Mucosa of descending colon (tissue), 3 donors: ENCODE results near the gene RBFOX2. TPM values are rescaled to one million over a fixed set of nuclear protein-coding genes. Genes with fewer than 3 reads are reported as not detected.

ENCODE experiments used
- ATAC-seq: fragments of 200-7000 bp; cut with Tn5 transposase; one replicate; pipeline ENCODE4 v1.9.1; 2020; ENCODE audit warnings: mild to moderate bottlenecking, moderate library complexity
- DNase-seq, 3 donors: peaks; one replicate each; pipeline ENCODE4 v3.0.0-alpha.2; 2020
- H3K36me3 ChIP-seq: fragments of 200-600 bp; one replicate; pipeline ENCODE4 v1.8.0; 2021; ENCODE audit warnings: low read depth, mild to moderate bottlenecking
- H3K4me1 ChIP-seq: fragments of 200-600 bp; one replicate; pipeline ENCODE4 v1.8.0; 2021; ENCODE audit warnings: low read depth, mild to moderate bottlenecking
- H3K4me3 ChIP-seq: fragments of 200-600 bp; one replicate; pipeline ENCODE4 v1.8.0; 2021; ENCODE audit warnings: mild to moderate bottlenecking
- H3K9me3 ChIP-seq: fragments of 200-600 bp; one replicate; pipeline ENCODE4 v1.8.0; 2021; ENCODE audit warnings: mild to moderate bottlenecking
- intact Hi-C, 2 donors: fragments of 100-400 bp; cut with DNase I in 1 of 2; cut with micrococcal nuclease in 1 of 2; formaldehyde crosslinking; loops; one replicate each; pipeline versions ENCODE4 v1.11.0 to v1.11.1; 2022; cut with DNase I, micrococcal nuclease
- total RNA-seq, 3 donors: library from RNA; stranded (reverse); fragmentation: NEBNext Ultra II Directional in 2 of 3; extraction: Animal tissue kit (Norgen Biotek cat#: 25700) in 2 of 3; gene quantifications; one replicate each; pipeline versions ENCODE4 v1.2.1 to v1.2.4, GENCODE V29; 2021 to 2023
- TF ChIP-seq, protein P1 (sequence below): fragments of 200-600 bp; IDR thresholded peaks from one replicate; pipeline ENCODE4 v1.8.0; 2022; ENCODE audit warnings: antibody characterized with exemption, mild to moderate bottlenecking
- donor health status: DM: no; HTN: no; CAD: no; lungs with moderate emphysema.
- donor health status: DM: no; HTN: no; CAD: no.
- donor health status: DM: no; HTN: yes; CAD: no.

Gene RBFOX2
- total RNA-seq, 3 donors from 2014 or later = 46.0 to 141 (median 46.2) TPM

DNA sequence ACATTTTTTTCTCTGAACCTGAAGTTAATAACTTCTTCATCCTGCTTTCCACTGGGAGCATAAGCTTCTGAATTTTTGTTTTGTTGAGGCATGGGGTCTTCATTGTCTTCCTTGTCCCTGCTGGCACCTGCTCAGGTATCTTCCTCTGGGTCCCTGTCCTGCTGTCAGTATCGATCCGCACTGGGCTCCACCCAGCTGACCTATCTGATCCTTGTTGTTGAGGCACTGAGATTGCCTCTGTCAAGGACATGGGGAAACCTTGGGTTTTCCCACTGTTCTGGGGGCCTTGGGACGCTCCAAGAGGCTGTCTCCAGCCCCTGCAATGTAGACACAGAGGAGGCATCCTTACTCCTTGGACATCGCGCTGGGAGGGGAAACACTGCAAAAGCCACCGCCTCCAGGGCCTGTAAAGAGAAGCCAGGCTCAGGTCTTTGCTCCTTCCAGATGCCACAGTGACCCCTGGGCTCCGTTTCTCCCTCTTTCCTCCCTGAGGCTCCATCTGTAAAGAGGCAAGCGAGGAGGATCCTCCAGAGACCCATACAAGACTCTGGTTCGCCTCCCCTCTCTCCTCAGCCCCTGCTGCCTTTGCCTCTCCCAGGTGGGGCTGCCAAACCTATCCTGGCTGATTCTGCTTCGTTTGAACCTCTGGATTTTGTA is 8.6 kb upstream of the RBFOX2 start:
- TF ChIP-seq, protein P1, sequence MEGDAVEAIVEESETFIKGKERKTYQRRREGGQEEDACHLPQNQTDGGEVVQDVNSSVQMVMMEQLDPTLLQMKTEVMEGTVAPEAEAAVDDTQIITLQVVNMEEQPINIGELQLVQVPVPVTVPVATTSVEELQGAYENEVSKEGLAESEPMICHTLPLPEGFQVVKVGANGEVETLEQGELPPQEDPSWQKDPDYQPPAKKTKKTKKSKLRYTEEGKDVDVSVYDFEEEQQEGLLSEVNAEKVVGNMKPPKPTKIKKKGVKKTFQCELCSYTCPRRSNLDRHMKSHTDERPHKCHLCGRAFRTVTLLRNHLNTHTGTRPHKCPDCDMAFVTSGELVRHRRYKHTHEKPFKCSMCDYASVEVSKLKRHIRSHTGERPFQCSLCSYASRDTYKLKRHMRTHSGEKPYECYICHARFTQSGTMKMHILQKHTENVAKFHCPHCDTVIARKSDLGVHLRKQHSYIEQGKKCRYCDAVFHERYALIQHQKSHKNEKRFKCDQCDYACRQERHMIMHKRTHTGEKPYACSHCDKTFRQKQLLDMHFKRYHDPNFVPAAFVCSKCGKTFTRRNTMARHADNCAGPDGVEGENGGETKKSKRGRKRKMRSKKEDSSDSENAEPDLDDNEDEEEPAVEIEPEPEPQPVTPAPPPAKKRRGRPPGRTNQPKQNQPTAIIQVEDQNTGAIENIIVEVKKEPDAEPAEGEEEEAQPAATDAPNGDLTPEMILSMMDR = no peak

DNA sequence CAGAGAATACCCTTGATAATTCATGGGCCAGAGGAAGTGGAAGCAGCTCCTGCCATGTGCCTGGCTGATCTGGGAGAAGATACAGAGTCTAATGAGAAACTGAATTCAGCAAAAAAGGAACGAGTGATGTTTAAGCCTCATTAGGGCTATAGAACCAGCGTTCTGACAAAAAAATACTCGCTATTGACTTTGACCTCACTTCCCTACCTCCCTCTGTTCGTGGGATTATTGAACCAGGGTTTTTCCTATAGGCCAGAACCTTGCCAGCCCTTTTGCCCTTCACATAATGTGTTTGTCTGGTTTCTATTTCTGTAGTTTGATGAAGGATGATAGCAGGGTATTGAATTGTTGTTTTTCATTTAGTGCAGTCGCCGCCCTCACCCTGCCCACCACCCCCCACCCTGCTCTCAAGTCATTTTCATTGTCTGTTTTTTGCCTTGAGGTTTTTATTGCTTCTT is 7.6 kb upstream of the RBFOX2 start:
- intact Hi-C loops = no loop called here
- ATAC-seq = no peak
- TF ChIP-seq, protein P1 = no peak
- DNase-seq = no peak
- Histone ChIP-seq H3K36me3 (no peaks in the 10 kb centered on the region), H3K9me3 (no peaks in the 10 kb centered on the region), H3K4me1 (no peaks in the 10 kb centered on the region), H3K4me3 (no peak overlapping the region)

More for the DNA sequence above, 8.6 kb upstream of the RBFOX2 start:
- ATAC-seq = no peak
- intact Hi-C loops = no loop called here
- no peaks in the 10 kb centered on the region for H3K36me3 ChIP-seq
- H3K4me1 ChIP-seq = no peaks in the 10 kb centered on the region
- DNase-seq = no peak
- no peak overlapping the region for H3K4me3 ChIP-seq
- H3K9me3 ChIP-seq = no peaks in the 10 kb centered on the region

DNA sequence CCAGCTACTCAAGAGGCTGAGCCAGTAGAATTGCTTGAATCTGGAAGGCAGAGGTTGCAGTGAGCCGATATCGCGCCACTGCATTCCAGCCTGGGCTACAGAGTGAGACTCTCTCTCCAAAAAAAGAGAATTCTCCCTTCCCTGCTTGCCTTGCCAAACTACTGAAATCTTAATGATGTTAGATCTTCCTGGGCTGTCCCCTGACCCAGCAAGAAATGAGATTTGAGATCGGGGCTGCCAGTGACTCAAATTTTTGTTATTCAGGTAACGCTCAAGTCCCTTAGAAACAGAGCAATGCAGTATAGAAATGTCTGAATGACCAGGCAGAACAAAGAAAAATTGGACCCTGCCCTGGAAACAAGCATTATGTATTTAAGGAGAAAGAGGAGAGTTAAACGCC is 4.0 kb upstream of the RBFOX2 start:
- Histone ChIP-seq H3K36me3 (no peaks in the 10 kb centered on the region), H3K4me1 (peaks cover 6% of the 10 kb centered on the region), H3K9me3 (no peaks in the 10 kb centered on the region), H3K4me3 (no peak overlapping the region)
- no peak for ATAC-seq
- intact Hi-C loops = no loop called here
- DNase-seq = no peak
- TF ChIP-seq, protein P1 = no peak

DNA sequence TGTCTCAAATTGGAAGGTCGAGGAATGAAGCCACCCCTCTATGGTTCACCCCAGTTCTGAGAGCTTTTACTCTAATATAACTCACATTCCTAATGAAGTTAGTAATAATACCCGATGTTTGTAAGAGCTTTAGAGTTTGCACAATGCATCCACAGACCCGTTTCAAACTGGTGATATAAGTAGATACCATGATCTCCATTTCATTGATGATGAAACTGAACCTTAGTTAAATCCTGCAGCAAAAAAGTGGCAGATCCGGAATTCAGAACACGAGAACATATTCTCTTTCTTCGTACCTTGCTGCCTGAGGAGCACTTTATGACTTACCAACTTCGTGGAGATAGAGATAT is 757 bp upstream of the RBFOX2 start:
- intact Hi-C loops = no loop called here
- ATAC-seq = no peak

DNA sequence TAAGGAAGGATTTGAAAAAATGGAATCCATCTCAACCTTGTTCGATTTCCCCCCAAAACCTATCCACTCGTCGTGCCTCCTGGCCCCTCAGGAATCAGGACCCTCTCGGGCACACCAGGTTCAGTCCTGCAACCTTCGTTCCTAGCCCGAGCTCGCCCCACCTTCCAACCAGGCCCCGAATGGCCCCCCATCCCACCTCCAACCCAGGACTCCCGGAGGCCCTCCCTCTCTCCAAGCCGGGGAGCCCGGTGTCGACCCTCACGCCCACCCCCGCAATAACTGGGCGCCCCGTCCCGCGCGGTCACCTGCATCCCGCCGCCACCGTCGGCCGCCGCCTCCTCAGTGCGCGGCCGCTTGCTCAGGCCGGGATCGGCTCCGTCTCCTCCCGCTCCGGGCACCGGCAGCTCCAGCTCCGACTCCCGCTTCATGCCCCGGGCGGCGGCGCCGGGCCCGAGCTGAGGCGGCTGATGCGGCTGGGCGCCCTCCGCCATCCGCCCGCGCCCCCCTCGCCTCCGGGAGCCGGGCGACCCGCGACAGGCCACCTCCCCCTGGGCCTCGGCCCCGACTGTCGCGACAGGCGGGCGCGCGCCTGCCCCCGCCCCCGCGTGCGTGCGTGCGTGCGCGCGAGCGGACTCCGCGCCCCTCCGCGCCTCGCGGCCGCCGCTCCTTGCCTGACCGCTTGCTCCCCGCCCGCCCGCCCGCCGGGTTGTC is 534 bp downstream of the RBFOX2 start:
- DNase-seq (peak in 2 of 3 donors; percentile 32 to 61), ATAC-seq (peak; percentile 65)
- TF ChIP-seq, protein P1 = no peak
- H3K4me1 ChIP-seq = peaks cover 19% of the 10 kb centered on the region
- no peaks in the 10 kb centered on the region for H3K36me3 ChIP-seq
- peak overlapping the region; percentile 59 for H3K4me3 ChIP-seq
- intact Hi-C loops = no loop called here
- no peaks in the 10 kb centered on the region for H3K9me3 ChIP-seq

More for the DNA sequence above, 757 bp upstream of the RBFOX2 start:
- Histone ChIP-seq H3K36me3 (no peaks in the 10 kb centered on the region), H3K9me3 (no peaks in the 10 kb centered on the region), H3K4me1 (peaks cover 16% of the 10 kb centered on the region), H3K4me3 (no peak overlapping the region)
- no peak for DNase-seq
- TF ChIP-seq, protein P1 = no peak
